Measurements from ENCODE around the gene BBOX1. TPM values are rescaled to one million over a fixed set of nuclear protein-coding genes. Genes with fewer than 3 reads are reported as not detected.

The BBOX1 gene
- total RNA-seq, 2 experiments from 2014 or later, result not detected

- no peaks in the 10 kb centered on the region for H3K36me3 Mint-ChIP-seq (ENCODE audit: low read depth)
- CTCF ChIA-PET, result no interaction called here
- H3K4me1 Mint-ChIP-seq (ENCODE audit: low read depth), result no peaks in the 10 kb centered on the region
- no peak for TF ChIP-seq CTCF (IDR thresholded peaks at IDR 0.05)
- no peak overlapping the region for H3K4me3 Mint-ChIP-seq
- DNase-seq (no peak), ATAC-seq (no peak)
- intact Hi-C loops (cut with micrococcal nuclease), result no loop called here
- no peak overlapping the region for H3K27ac Mint-ChIP-seq
- no peaks in the 10 kb centered on the region for H3K27me3 Mint-ChIP-seq
- peaks cover 2% of the 10 kb centered on the region for H3K9me3 Mint-ChIP-seq
- POLR2A ChIA-PET, result no interaction called here
Observed at GRCh38 chr11:27083782-27084181, 43.2 kb downstream of the BBOX1 start.

GRCh38 chr11:27084518-27084917 is 43.9 kb downstream of the BBOX1 start:
- Mint-ChIP-seq H3K4me3 (no peak overlapping the region), H3K27me3 (no peaks in the 10 kb centered on the region), H3K36me3 (ENCODE audit: low read depth) (no peaks in the 10 kb centered on the region), H3K4me1 (ENCODE audit: low read depth) (no peaks in the 10 kb centered on the region), H3K27ac (no peak overlapping the region), H3K9me3 (peaks cover 2% of the 10 kb centered on the region)
- no peak for ATAC-seq
- no peak for TF ChIP-seq CTCF (IDR thresholded peaks at IDR 0.05)
- ChIA-PET POLR2A (no interaction called here), CTCF (no interaction called here)
- intact Hi-C loops (cut with micrococcal nuclease), result no loop called here
- no peak for DNase-seq

GRCh38 chr11:27085111-27085510 is 44.5 kb downstream of the BBOX1 start:
- Mint-ChIP-seq H3K4me1 (ENCODE audit: low read depth) (no peaks in the 10 kb centered on the region), H3K27me3 (no peaks in the 10 kb centered on the region), H3K4me3 (no peak overlapping the region), H3K9me3 (peaks cover 4% of the 10 kb centered on the region), H3K36me3 (ENCODE audit: low read depth) (no peaks in the 10 kb centered on the region), H3K27ac (no peak overlapping the region)
- ATAC-seq, result no peak
- intact Hi-C loops (cut with micrococcal nuclease), result no loop called here
- no peak for TF ChIP-seq CTCF (IDR thresholded peaks at IDR 0.05)
- ChIA-PET POLR2A (no interaction called here), CTCF (no interaction called here)
- DNase-seq, result no peak

- no peaks in the 10 kb centered on the region for H3K27me3 Mint-ChIP-seq
- no peaks in the 10 kb centered on the region for H3K4me1 Mint-ChIP-seq (ENCODE audit: low read depth)
- DNase-seq (no peak), ATAC-seq (no peak)
- H3K36me3 Mint-ChIP-seq (ENCODE audit: low read depth), result no peaks in the 10 kb centered on the region
- peaks cover 9% of the 10 kb centered on the region for H3K9me3 Mint-ChIP-seq
- no peak overlapping the region for H3K27ac Mint-ChIP-seq
- POLR2A ChIA-PET, result no interaction called here
- intact Hi-C loops (cut with micrococcal nuclease), result no loop called here
- H3K4me3 Mint-ChIP-seq, result no peak overlapping the region
- TF ChIP-seq CTCF (IDR thresholded peaks at IDR 0.05), result no peak
- CTCF ChIA-PET, result no interaction called here
Observed at GRCh38 chr11:27085605-27086004, 45.0 kb downstream of the BBOX1 start.

- Mint-ChIP-seq H3K9me3 (peaks cover 9% of the 10 kb centered on the region), H3K27me3 (no peaks in the 10 kb centered on the region), H3K4me1 (ENCODE audit: low read depth) (no peaks in the 10 kb centered on the region)
Observed at GRCh38 chr11:27087432-27087831, 46.8 kb downstream of the BBOX1 start.

More at GRCh38 chr11:27087432-27087831, 46.8 kb downstream of the BBOX1 start:
- ATAC-seq, result no peak
- CTCF ChIA-PET, result interaction anchor here (1.5 kb wide), 1 partner anchor 12 kb away, joined by 3 read pairs; no protein-coding TSS in a partner anchor
- intact Hi-C loops (cut with micrococcal nuclease), result no loop called here
- DNase-seq, result no peak
- Mint-ChIP-seq H3K36me3 (ENCODE audit: low read depth) (no peaks in the 10 kb centered on the region), H3K27ac (no peak overlapping the region), H3K4me3 (no peak overlapping the region)
- POLR2A ChIA-PET, result no interaction called here
- no peak for TF ChIP-seq CTCF (IDR thresholded peaks at IDR 0.05)
